Keratinocyte (primary cell): ENCODE measurements around the gene TRABD2B.

Experiments
- EZH2 ChIP-seq: IDR thresholded peaks from one replicate; pipeline ENCODE4 v1.6.1; 2012; ENCODE audit warnings: inconsistent platforms, mild to moderate bottlenecking, low read length, moderate library complexity
- TF ChIP-seq, protein P1 (sequence below), 3 experiments: IDR thresholded peaks in 1 of 3; conservative IDR thresholded peaks in 1 of 3; optimal IDR thresholded peaks in 1 of 3; 2 replicates in 2 of 3; 3 replicates in 1 of 3; pipeline versions ENCODE3 to v1.5.1; 2011; ENCODE audit warnings: low read length in 3 of 3, mild to moderate bottlenecking in 3 of 3, moderate library complexity in 2 of 3, control low read depth in 1 of 3, inconsistent platforms in 1 of 3; ENCODE audit not compliant: insufficient read depth in 2 of 3; ENCODE audit errors: extremely low read depth in 1 of 3

GRCh38 chr1:47984175-47984789, 12.9 kb downstream of the TRABD2B start:
- TF ChIP-seq, protein P1, sequence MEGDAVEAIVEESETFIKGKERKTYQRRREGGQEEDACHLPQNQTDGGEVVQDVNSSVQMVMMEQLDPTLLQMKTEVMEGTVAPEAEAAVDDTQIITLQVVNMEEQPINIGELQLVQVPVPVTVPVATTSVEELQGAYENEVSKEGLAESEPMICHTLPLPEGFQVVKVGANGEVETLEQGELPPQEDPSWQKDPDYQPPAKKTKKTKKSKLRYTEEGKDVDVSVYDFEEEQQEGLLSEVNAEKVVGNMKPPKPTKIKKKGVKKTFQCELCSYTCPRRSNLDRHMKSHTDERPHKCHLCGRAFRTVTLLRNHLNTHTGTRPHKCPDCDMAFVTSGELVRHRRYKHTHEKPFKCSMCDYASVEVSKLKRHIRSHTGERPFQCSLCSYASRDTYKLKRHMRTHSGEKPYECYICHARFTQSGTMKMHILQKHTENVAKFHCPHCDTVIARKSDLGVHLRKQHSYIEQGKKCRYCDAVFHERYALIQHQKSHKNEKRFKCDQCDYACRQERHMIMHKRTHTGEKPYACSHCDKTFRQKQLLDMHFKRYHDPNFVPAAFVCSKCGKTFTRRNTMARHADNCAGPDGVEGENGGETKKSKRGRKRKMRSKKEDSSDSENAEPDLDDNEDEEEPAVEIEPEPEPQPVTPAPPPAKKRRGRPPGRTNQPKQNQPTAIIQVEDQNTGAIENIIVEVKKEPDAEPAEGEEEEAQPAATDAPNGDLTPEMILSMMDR (optimal IDR thresholded peaks at IDR 0.05 in 1 of 3, IDR thresholded peaks at IDR 0.05 in 1 of 3, conservative IDR thresholded peaks at IDR 0.05 in 1 of 3; ENCODE audit: extremely low read depth in 1 of 3, insufficient read depth in 2 of 3, low read length in 3 of 3), result no peak
- peak; percentile 42 for TF ChIP-seq EZH2
